Neural progenitor cell (in vitro differentiated cells): ENCODE data around the gene SLC6A11. TPM values are rescaled to one million over a fixed set of nuclear protein-coding genes. Genes with fewer than 3 reads are reported as not detected.

Experiments used
- DNase-seq: peaks from one replicate; pipeline ENCODE4 v3.0.0-alpha.2; 2016; ENCODE audit warnings: low spot score
- H2AFZ ChIP-seq: fragments of 200-600 bp; sonication (generic); replicated peaks from 2 replicates; pipeline ENCODE4 v1.6.1; 2016; ENCODE audit warnings: antibody characterized with exemption
- H3F3A ChIP-seq: fragments of 200-600 bp; sonication (generic); 2 replicates; pipeline ENCODE4 v1.6.1; 2016; ENCODE audit warnings: antibody characterized with exemption, low read depth
- H3K27ac ChIP-seq: fragments of 200-600 bp; sonication (generic); 2 replicates; pipeline ENCODE4 v1.5.1; 2016; ENCODE audit warnings: mild to moderate bottlenecking
- H3K27me3 ChIP-seq: fragments of 200-600 bp; sonication (generic); 2 replicates; pipeline ENCODE4 v1.6.1; 2016; ENCODE audit warnings: mild to moderate bottlenecking, moderate library complexity
- H3K36me3 ChIP-seq: fragments of 200-600 bp; sonication (generic); 2 replicates; pipeline ENCODE4 v1.5.1; 2016
- H3K4me1 ChIP-seq: fragments of 200-600 bp; sonication (generic); 2 replicates; pipeline ENCODE4 v1.6.1; 2016; ENCODE audit warnings: mixed run types
- H3K4me2 ChIP-seq: fragments of 200-600 bp; sonication (generic); 2 replicates; pipeline ENCODE4 v1.6.1; 2016
- H3K4me3 ChIP-seq: fragments of 200-600 bp; sonication (generic); 2 replicates; pipeline ENCODE4 v1.5.1; 2016
- H3K79me2 ChIP-seq: fragments of 200-600 bp; sonication (generic); 2 replicates; pipeline ENCODE4 v1.6.1; 2016; ENCODE audit warnings: low read depth
- H3K9ac ChIP-seq: fragments of 200-600 bp; sonication (generic); 2 replicates; pipeline ENCODE4 v1.6.1; 2016
- H3K9me3 ChIP-seq: fragments of 200-600 bp; sonication (generic); 2 replicates; pipeline ENCODE4 v1.5.1; 2016; ENCODE audit warnings: low read depth
- H4K20me1 ChIP-seq: fragments of 200-600 bp; sonication (generic); 2 replicates; pipeline ENCODE4 v1.6.1; 2016; ENCODE audit warnings: low read depth
- H3K27ac Mint-ChIP-seq: 3 replicates; pipeline ENCODE4 v1.8.0; 2021; ENCODE audit warnings: mixed read lengths
- H3K27me3 Mint-ChIP-seq: 2 replicates; pipeline ENCODE4 v1.8.0; 2022; ENCODE audit warnings: low read depth, mild to moderate bottlenecking, inconsistent platforms, moderate library complexity, mixed read lengths; ENCODE audit not compliant: insufficient read depth
- H3K36me3 Mint-ChIP-seq: 3 replicates; pipeline ENCODE4 v1.8.0; 2021; ENCODE audit warnings: mixed read lengths
- H3K4me1 Mint-ChIP-seq: 3 replicates; pipeline ENCODE4 v1.8.0; 2021; ENCODE audit warnings: mixed read lengths
- H3K4me3 Mint-ChIP-seq: 3 replicates; pipeline ENCODE4 v1.8.0; 2021; ENCODE audit warnings: mild to moderate bottlenecking, moderate library complexity, mixed read lengths
- H3K9me3 Mint-ChIP-seq: 3 replicates; pipeline ENCODE4 v1.8.0; 2020; ENCODE audit warnings: mixed read lengths
- EZH2 ChIP-seq: fragments of 200-600 bp; sonication (generic); IDR thresholded peaks from 2 replicates; pipeline ENCODE4 v1.6.1; 2017; ENCODE audit warnings: antibody characterized with exemption, mild to moderate bottlenecking, moderate library complexity
- EZH2phosphoT487 ChIP-seq: fragments of 200-600 bp; sonication (generic); IDR thresholded peaks from 2 replicates; pipeline ENCODE4 v1.6.1; 2017; ENCODE audit warnings: antibody characterized with exemption
- total RNA-seq: library from RNA; depleted of rRNA; stranded (reverse); fragments of >200 nt; gene quantifications from 2 replicates; pipeline ENCODE4 v1.2.3, GENCODE V29; 2015; ENCODE audit warnings: low replicate concordance
- TF ChIP-seq, protein P1 (sequence below): fragments of 200-600 bp; sonication (generic); IDR thresholded peaks from 2 replicates; pipeline ENCODE4 v1.5.1; 2017; ENCODE audit warnings: antibody characterized with exemption, mild to moderate bottlenecking

Gene SLC6A11
- total RNA-seq, 1 donor from 2014 or later = 0.86 TPM

DNA sequence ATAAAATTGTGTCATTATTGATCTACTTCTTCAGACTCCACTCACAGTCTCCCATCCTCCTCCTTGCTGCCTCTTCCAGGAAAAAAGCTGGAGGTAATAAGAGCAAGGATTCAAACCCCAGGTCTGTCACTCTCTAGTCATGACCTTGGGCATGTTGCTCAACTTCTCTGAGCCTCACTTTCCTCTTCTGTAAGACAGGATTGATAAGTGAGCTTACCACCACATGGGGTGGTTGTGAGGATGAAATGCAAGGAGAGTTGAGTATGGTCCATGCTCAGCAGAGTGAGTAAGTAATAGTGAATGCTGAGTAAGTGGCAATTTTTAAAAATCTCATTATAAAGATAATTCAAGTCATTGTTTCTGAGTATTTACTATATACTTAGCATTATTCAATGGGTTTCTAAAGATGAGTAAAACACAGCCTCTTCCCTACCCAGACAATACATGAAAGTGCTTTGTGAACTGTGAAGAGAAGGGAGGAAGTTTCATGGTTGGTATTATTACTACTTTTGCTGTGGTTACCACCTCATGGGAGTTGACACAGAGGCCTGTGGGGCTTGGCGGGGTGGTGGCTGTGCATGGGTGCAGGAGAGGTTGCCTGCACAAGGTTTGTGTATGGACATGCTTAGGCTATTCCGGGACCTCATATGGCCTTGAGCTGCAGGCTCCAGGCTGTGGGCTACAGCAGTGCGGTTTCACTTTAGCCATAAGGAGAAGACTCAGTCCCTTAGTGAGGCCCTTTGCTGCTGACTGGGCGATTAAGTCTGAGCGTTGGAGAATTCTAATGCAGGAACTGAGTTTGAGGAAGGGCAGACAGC lies 30.0 kb downstream of the SLC6A11 start:
- H3K27ac Mint-ChIP-seq = no peak overlapping the region
- DNase-seq = no peak

DNA sequence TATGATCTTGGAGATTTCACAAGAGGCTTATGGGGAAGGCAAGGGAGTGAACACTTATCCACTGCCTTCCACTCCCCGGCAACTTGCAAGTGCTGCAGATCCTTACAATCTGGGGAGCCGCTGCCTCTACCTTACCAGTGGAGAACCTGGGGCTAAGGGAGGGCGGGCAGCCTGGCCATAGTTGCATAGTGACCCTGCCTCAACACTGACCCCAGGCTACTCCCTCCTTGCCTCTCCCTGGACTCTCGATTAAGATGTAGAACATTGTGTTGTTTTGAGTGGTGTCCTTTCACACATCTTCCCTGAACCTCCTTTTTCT lies 30.6 kb downstream of the SLC6A11 start:
- no peak overlapping the region for H2AFZ ChIP-seq
- peaks cover 10% of the 10 kb centered on the region for H3K4me1 ChIP-seq
- no peak overlapping the region for H3K4me2 ChIP-seq
- no peaks in the 10 kb centered on the region for H4K20me1 ChIP-seq
- Mint-ChIP-seq H3K9me3 (no peaks in the 10 kb centered on the region), H3K27ac (no peak overlapping the region), H3K27me3 (peaks cover 13% of the 10 kb centered on the region), H3K36me3 (no peaks in the 10 kb centered on the region), H3K4me1 (peaks cover 12% of the 10 kb centered on the region), H3K4me3 (no peak overlapping the region)
- no peaks in the 10 kb centered on the region for H3K9me3 ChIP-seq
- H3K4me3 ChIP-seq = no peak overlapping the region
- no peak for TF ChIP-seq EZH2
- no peak for TF ChIP-seq EZH2phosphoT487
- H3K27ac ChIP-seq = no peak overlapping the region
- no peak for DNase-seq
- H3K9ac ChIP-seq = no peak overlapping the region
- H3F3A ChIP-seq = no peaks in the 10 kb centered on the region
- no peaks in the 10 kb centered on the region for H3K79me2 ChIP-seq
- H3K27me3 ChIP-seq = peaks cover 39% of the 10 kb centered on the region
- no peaks in the 10 kb centered on the region for H3K36me3 ChIP-seq

More for the DNA sequence above, 30.0 kb downstream of the SLC6A11 start:
- Histone ChIP-seq H2AFZ (no peak overlapping the region), H3K4me1 (peaks cover 10% of the 10 kb centered on the region), H3F3A (no peaks in the 10 kb centered on the region), H3K27me3 (peaks cover 43% of the 10 kb centered on the region), H3K79me2 (no peaks in the 10 kb centered on the region), H3K9ac (no peak overlapping the region), H3K36me3 (no peaks in the 10 kb centered on the region), H3K4me2 (no peak overlapping the region), H3K4me3 (no peak overlapping the region), H3K9me3 (no peaks in the 10 kb centered on the region), H3K27ac (no peak overlapping the region), H4K20me1 (no peaks in the 10 kb centered on the region)
- Mint-ChIP-seq H3K9me3 (no peaks in the 10 kb centered on the region), H3K4me3 (no peak overlapping the region), H3K27me3 (peaks cover 13% of the 10 kb centered on the region), H3K4me1 (peaks cover 7% of the 10 kb centered on the region), H3K36me3 (no peaks in the 10 kb centered on the region)
- TF ChIP-seq EZH2phosphoT487 = no peak
- TF ChIP-seq EZH2 = no peak
- TF ChIP-seq, protein P1, sequence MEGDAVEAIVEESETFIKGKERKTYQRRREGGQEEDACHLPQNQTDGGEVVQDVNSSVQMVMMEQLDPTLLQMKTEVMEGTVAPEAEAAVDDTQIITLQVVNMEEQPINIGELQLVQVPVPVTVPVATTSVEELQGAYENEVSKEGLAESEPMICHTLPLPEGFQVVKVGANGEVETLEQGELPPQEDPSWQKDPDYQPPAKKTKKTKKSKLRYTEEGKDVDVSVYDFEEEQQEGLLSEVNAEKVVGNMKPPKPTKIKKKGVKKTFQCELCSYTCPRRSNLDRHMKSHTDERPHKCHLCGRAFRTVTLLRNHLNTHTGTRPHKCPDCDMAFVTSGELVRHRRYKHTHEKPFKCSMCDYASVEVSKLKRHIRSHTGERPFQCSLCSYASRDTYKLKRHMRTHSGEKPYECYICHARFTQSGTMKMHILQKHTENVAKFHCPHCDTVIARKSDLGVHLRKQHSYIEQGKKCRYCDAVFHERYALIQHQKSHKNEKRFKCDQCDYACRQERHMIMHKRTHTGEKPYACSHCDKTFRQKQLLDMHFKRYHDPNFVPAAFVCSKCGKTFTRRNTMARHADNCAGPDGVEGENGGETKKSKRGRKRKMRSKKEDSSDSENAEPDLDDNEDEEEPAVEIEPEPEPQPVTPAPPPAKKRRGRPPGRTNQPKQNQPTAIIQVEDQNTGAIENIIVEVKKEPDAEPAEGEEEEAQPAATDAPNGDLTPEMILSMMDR = no peak

DNA sequence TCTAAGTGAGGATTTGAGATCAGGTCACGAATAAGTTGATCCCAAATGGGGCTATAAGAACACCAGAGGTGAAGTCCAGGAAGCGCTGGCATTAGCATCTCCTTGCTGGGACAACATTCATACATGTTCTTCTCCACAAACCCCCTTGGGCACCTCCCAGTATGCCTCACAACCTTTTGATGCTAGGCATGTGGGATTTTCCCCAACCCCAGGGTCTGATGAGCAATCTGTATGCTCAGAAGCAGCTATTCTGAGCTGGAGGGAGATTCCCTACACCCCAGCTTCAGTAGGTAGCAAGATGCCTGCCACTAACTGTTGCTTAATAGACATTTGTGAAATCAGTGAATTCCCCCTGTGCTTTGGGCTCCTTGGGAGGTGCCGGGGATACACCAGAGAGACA lies 32.2 kb downstream of the SLC6A11 start:
- TF ChIP-seq, protein P1 = no peak
- TF ChIP-seq EZH2 (no peak), EZH2phosphoT487 (no peak)
- Histone ChIP-seq H3K79me2 (no peaks in the 10 kb centered on the region), H4K20me1 (no peaks in the 10 kb centered on the region), H3K27me3 (peaks cover 39% of the 10 kb centered on the region), H3K4me2 (no peak overlapping the region), H3K27ac (no peak overlapping the region), H3K4me3 (no peak overlapping the region), H3K36me3 (no peaks in the 10 kb centered on the region), H3K4me1 (peaks cover 15% of the 10 kb centered on the region), H3K9me3 (no peaks in the 10 kb centered on the region), H2AFZ (no peak overlapping the region), H3F3A (no peaks in the 10 kb centered on the region), H3K9ac (no peak overlapping the region)
- H3K9me3 Mint-ChIP-seq = no peaks in the 10 kb centered on the region
- DNase-seq = no peak
- peaks cover 12% of the 10 kb centered on the region for H3K27me3 Mint-ChIP-seq
- no peaks in the 10 kb centered on the region for H3K36me3 Mint-ChIP-seq
- H3K4me1 Mint-ChIP-seq = peaks cover 16% of the 10 kb centered on the region
- no peak overlapping the region for H3K4me3 Mint-ChIP-seq
- no peak overlapping the region for H3K27ac Mint-ChIP-seq

DNA sequence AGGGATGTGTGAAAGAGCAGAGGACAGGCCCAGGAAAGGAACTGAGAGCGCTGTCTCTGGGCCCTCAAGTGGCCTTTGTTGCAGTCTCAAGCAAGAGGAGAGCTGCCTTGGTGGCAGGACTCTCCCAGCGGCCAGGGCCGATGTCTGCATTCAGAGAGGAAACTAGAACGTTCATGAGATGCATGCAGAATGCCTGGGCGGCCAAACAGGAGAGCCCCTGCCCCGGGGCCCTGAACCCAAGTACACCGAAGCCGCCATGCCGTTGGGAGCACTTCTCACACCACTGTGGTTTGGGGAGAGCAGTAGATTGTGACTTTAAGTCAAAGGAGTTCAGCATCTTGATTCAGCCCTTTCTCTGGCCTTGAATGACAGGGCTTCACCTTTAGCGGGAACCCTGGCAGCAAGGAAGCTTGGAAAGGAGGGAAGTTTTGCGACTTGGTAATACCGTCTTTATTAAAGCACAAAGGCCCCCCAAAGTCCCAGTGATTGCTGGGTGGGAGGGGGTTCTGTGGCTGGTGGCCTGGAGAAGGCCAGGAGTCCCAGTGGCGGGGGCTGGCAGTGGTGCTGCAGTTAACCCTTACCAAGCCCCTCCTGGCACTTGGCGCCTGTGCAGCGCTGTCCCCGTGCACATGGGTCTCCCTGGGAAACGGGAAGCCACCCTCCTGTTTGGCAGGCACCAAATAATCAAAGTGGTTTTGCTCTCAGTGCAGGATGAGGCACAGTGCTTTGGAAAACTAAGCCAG lies 36.2 kb downstream of the SLC6A11 start:
- Mint-ChIP-seq H3K36me3 (no peaks in the 10 kb centered on the region), H3K4me1 (peaks cover 16% of the 10 kb centered on the region), H3K27me3 (peaks cover 9% of the 10 kb centered on the region), H3K9me3 (no peaks in the 10 kb centered on the region), H3K4me3 (no peak overlapping the region), H3K27ac (no peak overlapping the region)
- H3K4me1 ChIP-seq = peaks cover 15% of the 10 kb centered on the region
- H2AFZ ChIP-seq = no peak overlapping the region
- no peaks in the 10 kb centered on the region for H3K79me2 ChIP-seq
- H3K9ac ChIP-seq = no peak overlapping the region
- no peak overlapping the region for H3K27ac ChIP-seq
- H3K4me3 ChIP-seq = no peak overlapping the region
- no peaks in the 10 kb centered on the region for H3K36me3 ChIP-seq
- no peak overlapping the region for H3K4me2 ChIP-seq
- H3F3A ChIP-seq = no peaks in the 10 kb centered on the region
- peaks cover 19% of the 10 kb centered on the region for H3K27me3 ChIP-seq
- DNase-seq = no peak
- H4K20me1 ChIP-seq = no peaks in the 10 kb centered on the region
- TF ChIP-seq EZH2phosphoT487 = no peak
- TF ChIP-seq, protein P1 = no peak
- TF ChIP-seq EZH2 = no peak
- no peaks in the 10 kb centered on the region for H3K9me3 ChIP-seq
